GM20000 (cell line): ENCODE results near the gene ADA.

Experiments
- DNase-seq: peaks from one replicate; pipeline ENCODE4 v3.0.0; 2012; ENCODE audit warnings: low spot score
- CTCF ChIP-seq: IDR thresholded peaks from 2 replicates; pipeline ENCODE4 v1.5.1; 2012; ENCODE audit warnings: mild to moderate bottlenecking, control low read depth; ENCODE audit errors: extremely low read depth, missing control alignments

Gene ADA

DNA sequence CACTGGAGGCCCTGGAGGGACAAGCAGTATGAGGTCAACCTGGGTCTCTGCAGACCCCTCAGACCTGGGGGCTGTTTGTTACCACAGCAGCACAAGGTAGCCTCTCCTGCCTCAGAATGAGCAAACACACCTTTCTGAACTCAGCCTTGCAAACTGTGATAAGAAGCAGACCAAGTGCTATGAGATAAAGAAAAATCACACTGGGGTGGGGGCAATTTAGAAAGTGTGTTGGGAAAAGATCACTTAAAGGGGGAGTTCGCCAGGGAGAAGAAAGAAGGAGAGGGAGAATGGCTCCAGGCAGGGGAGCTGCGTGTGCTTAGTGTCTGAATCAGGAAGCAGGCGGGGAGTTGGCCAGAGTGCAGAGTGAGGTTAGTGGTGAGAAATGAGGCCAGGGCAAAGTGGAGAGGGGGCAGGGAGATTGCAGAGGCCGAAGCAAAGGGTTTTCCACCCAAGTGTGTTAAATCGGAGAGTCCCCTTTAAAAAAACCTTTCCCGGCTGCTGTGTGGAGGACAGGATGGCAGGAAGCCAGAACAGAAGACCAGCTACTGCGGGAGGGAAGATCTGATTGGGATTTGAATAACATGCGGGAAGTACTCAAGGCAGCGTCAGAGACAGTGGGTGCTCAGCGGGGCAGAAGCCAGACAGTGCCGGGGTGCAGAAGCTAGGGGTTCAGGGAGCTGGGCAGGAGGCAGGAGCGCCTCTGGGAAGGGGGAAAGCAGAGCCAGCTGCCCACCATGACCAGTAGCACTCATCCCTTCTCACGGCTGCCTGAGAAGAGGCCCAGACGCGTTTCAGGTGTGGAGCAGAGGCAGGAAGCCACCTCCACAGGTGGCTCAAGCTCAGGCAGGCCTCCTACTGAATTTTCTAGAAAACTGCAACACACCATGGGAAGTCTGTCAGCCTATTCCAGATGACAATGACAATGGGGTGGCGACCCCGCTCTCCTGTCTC, 9.0 kb downstream of the ADA start:
- TF ChIP-seq CTCF: peak; percentile 7
- DNase-seq: peak; percentile 73

- TF ChIP-seq CTCF: no peak
- DNase-seq: no peak
Observed at GRCh38 chr20:44641325-44641724, 10.2 kb downstream of the ADA start.

- DNase-seq: no peak
- no peak for TF ChIP-seq CTCF
Observed at GRCh38 chr20:44640522-44640921, 11.0 kb downstream of the ADA start.

DNA sequence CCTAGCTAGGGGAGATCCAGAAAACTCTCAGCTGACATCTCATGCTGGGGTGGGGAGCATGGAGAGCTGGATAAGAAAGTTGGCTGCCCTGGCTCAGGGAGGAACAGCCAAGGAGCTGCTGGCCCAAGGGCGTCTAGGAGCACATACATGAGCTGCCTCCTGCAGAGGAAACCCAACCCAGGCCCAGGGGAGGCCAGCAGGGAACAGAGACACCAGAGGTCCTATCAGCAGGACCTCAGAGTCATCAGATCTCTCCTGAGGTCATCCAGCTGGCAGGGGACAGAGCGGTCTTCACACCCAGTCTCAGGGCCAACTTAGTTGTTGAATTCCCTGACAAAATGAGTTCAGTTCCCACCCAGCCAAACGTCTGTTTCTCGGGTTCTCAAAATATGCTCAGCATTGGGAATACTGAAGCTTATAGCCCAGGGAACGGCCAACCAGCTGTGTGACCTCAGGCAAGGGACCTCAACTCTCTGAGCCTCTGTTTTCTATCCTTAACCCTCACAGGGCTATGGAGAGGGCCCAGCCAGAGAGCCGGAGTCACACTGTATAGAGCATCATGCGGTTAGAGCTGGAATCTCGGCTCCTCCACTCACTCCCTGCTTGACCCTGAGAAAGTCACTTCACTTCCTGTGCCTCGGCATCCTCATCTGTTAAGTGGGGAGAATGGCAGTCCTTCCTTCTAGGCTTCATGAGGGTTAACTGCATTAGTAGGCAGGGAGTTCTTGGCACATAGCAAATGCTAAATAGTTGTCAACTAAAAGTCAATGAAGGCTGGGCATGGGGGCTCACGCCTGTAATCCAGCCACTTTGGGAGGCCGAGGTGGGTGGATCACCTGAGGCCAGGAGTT, 13.8 kb downstream of the ADA start:
- no peak for DNase-seq
- no peak for TF ChIP-seq CTCF

- no peak for DNase-seq
- TF ChIP-seq CTCF: no peak
Observed at GRCh38 chr20:44637042-44637441, 14.5 kb downstream of the ADA start.

GRCh38 chr20:44635877-44636276, 15.6 kb downstream of the ADA start:
- TF ChIP-seq CTCF: no peak
- no peak for DNase-seq

DNA sequence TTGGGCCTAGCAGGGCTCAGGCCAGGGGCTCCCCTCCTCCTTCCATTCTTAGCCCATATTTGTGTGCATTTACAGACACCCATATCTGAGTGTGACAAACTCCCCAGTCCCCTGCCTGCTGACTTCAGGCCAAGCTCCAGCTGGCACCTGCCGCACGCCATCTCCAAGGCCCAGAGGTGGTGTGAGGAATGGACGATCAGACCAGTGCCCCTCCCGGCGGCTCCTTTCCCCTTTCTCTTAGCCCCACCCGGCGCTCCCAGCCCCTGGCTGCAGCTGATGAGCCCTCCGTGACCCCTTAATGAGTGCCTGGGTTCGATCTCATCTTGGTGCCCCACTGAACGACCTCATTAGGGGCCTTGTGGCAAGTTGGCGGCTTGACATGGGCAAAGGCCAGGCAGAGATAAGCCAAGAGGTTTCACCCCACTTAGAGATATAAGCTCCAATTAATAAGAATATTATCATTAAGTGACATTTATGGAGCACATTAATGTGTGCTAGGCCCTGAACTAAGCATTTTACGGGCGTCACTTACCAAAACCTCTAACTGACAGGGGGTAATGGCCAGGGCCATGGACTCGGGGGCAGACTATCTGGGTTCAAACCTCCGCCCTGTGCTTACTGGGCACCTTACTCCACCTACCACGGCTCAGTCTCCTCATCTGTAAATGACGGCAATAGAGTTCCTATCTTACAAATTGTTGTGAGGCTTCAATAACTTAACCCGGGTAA, 17.5 kb downstream of the ADA start:
- no peak for TF ChIP-seq CTCF
- no peak for DNase-seq
